Esophagus squamous epithelium (tissue), 5 donors: Measurements from ENCODE around the gene MAOB. TPM values are rescaled to one million over a fixed set of nuclear protein-coding genes. Genes with fewer than 3 reads are reported as not detected.
A peak's percentile ranks its signal among the peaks of the same experiment; 100 is the strongest.

Source experiments
- DNase-seq: peaks from one replicate; lab custom pipeline; 2025; lab: John Stamatoyannopoulos, UW
- H3K27ac ChIP-seq, 4 donors: fragments of 200-600 bp; sonication (generic); one replicate each; pipeline ENCODE4 v1.5.1; 2016 to 2019; ENCODE audit warnings: mild to moderate bottlenecking in 1 of 4
- H3K27me3 ChIP-seq, 4 donors: fragments of 200-600 bp; sonication (generic); 1 replicate in 3 of 4; 2 replicates in 1 of 4; pipeline versions ENCODE4 v1.5.1 to v1.6.0; 2017 to 2021; ENCODE audit warnings: antibody characterized with exemption in 1 of 4
- H3K36me3 ChIP-seq, 3 donors: fragments of 200-600 bp; sonication (generic); one replicate each; pipeline ENCODE4 v1.5.1; 2016 to 2019
- H3K4me1 ChIP-seq, 3 donors: fragments of 200-600 bp; sonication (generic); one replicate each; pipeline ENCODE4 v1.5.1; 2017 to 2019
- H3K4me3 ChIP-seq, 4 donors: fragments of 200-600 bp; sonication (generic); 1 replicate in 3 of 4; 2 replicates in 1 of 4; pipeline ENCODE4 v1.5.1; 2016 to 2019; ENCODE audit warnings: mild to moderate bottlenecking in 2 of 4, moderate library complexity in 1 of 4
- H3K9me3 ChIP-seq, 3 donors: fragments of 200-600 bp; sonication (generic); one replicate each; pipeline ENCODE4 v1.5.1; 2016 to 2019
- POLR2A ChIP-seq, 4 donors: fragments of 450-650 bp; IDR thresholded peaks; one replicate each; pipeline ENCODE4 v1.6.1; 2017; ENCODE audit warnings: antibody characterized with exemption in 4 of 4, mild to moderate bottlenecking in 4 of 4, moderate library complexity in 3 of 4
- WGBS, 2 donors: methylation state at CpG; one replicate each; pipeline ENCODE4 v1.1.5; 2018; 5-methylcytosine and 5-hydroxymethylcytosine counted together
- intact Hi-C: fragments of 100-400 bp; cut with DNase I; formaldehyde crosslinking; loops from one replicate; pipeline ENCODE4 v1.15.0; 2022
- total RNA-seq, 4 donors: library from RNA; depleted of rRNA; stranded (reverse); fragments of >200 nt; gene quantifications; one replicate each; pipeline ENCODE4 v1.1.0, GENCODE V29; 2016
- TF ChIP-seq, protein P1 (sequence below), 6 experiments: fragments of 450-650 bp in 4 of 6; fragments of 200-600 bp in 2 of 6; sonication (generic) in 2 of 6; IDR thresholded peaks; one replicate each; pipeline ENCODE4 v1.5.1; 2016 to 2019; ENCODE audit warnings: antibody characterized with exemption in 6 of 6, mild to moderate bottlenecking in 4 of 6, moderate library complexity in 4 of 6
- donor health status: DM: yes; HTN: yes; CAD: no.

The MAOB gene
- total RNA-seq, 4 donors from 2014 or later = 2.3 to 9.9 (median 3.6) TPM

GRCh38 chrX:43868791-43869190, 13.5 kb downstream of the MAOB start:
- no peak for DNase-seq
- H3K36me3 ChIP-seq = no peaks in the 10 kb centered on the region
- TF ChIP-seq POLR2A (IDR thresholded peaks at IDR 0.05) = no peak
- TF ChIP-seq, protein P1, sequence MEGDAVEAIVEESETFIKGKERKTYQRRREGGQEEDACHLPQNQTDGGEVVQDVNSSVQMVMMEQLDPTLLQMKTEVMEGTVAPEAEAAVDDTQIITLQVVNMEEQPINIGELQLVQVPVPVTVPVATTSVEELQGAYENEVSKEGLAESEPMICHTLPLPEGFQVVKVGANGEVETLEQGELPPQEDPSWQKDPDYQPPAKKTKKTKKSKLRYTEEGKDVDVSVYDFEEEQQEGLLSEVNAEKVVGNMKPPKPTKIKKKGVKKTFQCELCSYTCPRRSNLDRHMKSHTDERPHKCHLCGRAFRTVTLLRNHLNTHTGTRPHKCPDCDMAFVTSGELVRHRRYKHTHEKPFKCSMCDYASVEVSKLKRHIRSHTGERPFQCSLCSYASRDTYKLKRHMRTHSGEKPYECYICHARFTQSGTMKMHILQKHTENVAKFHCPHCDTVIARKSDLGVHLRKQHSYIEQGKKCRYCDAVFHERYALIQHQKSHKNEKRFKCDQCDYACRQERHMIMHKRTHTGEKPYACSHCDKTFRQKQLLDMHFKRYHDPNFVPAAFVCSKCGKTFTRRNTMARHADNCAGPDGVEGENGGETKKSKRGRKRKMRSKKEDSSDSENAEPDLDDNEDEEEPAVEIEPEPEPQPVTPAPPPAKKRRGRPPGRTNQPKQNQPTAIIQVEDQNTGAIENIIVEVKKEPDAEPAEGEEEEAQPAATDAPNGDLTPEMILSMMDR (IDR thresholded peaks at IDR 0.05) = no peak
- H3K27me3 ChIP-seq = no peaks in the 10 kb centered on the region
- H3K9me3 ChIP-seq = no peaks in the 10 kb centered on the region
- no peaks in the 10 kb centered on the region for H3K4me1 ChIP-seq
- intact Hi-C loops = no loop called here
- WGBS, 2 donors = 47 to 68% methylated on average over 6 of the region's 6 CpGs
- peak overlapping the region in 1 of 4 donors; percentile 3 for H3K27ac ChIP-seq
- H3K4me3 ChIP-seq = no peak overlapping the region

DNA sequence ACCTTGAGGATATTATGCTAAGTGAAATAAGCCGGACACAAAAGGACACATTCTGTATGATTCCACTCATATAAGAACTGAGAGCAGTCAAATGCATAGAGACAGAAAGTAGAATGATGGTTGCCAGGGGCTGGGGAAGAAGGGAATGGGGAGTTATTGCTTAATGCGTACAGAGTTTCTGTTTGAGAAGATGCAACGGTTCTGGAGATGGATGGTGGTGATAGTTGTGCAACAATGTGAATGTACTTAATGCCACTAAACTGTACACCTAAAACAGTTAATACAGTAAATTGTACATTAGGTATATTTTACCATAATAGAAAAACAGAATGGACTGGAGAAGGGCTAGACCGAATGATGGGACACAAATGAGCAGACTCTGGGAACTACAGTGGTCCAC, 15.8 kb downstream of the MAOB start:
- Histone ChIP-seq H3K27ac (no peak overlapping the region), H3K9me3 (no peaks in the 10 kb centered on the region), H3K4me1 (peaks cover 0 to 12% (median 0%) of the 10 kb centered on the region in 3 donors), H3K36me3 (no peaks in the 10 kb centered on the region), H3K4me3 (no peak overlapping the region), H3K27me3 (no peaks in the 10 kb centered on the region)
- DNase-seq = no peak
- 78 to 82% methylated on average over 4 of the region's 4 CpGs for WGBS, 2 donors
- intact Hi-C loops = no loop called here
- TF ChIP-seq POLR2A (IDR thresholded peaks at IDR 0.05) = no peak
- TF ChIP-seq, protein P1 (IDR thresholded peaks at IDR 0.05) = no peak

- H3K4me1 ChIP-seq = peaks cover 0 to 18% (median 0%) of the 10 kb centered on the region in 3 donors
- no peaks in the 10 kb centered on the region for H3K9me3 ChIP-seq
- H3K27me3 ChIP-seq = no peaks in the 10 kb centered on the region
- no peak for TF ChIP-seq POLR2A (IDR thresholded peaks at IDR 0.05)
- TF ChIP-seq, protein P1 (IDR thresholded peaks at IDR 0.05) = no peak
- H3K4me3 ChIP-seq = no peak overlapping the region
- H3K36me3 ChIP-seq = no peaks in the 10 kb centered on the region
- H3K27ac ChIP-seq = no peak overlapping the region
- intact Hi-C loops = no loop called here
- DNase-seq = no peak
- WGBS, 2 donors = 56 to 100% methylated on average over 5 of the region's 5 CpGs
Observed at GRCh38 chrX:43865791-43866190, 16.5 kb downstream of the MAOB start.

GRCh38 chrX:43862434-43862833, 19.8 kb downstream of the MAOB start:
- H3K36me3 ChIP-seq = no peaks in the 10 kb centered on the region
- no peaks in the 10 kb centered on the region for H3K27me3 ChIP-seq
- no peak for DNase-seq
- H3K4me3 ChIP-seq = no peak overlapping the region
- TF ChIP-seq, protein P1 (IDR thresholded peaks at IDR 0.05) = no peak
- TF ChIP-seq POLR2A (IDR thresholded peaks at IDR 0.05) = no peak
- H3K9me3 ChIP-seq = no peaks in the 10 kb centered on the region
- intact Hi-C loops = no loop called here
- peaks cover 0 to 22% (median 0%) of the 10 kb centered on the region in 3 donors for H3K4me1 ChIP-seq
- peak overlapping the region in 2 of 4 donors; percentile 52 to 72 for H3K27ac ChIP-seq
- WGBS, 2 donors = 33 to 73% methylated on average over 1 of the region's 1 CpG

- intact Hi-C loops = no loop called here
- H3K4me3 ChIP-seq = no peak overlapping the region
- peak overlapping the region in 2 of 4 donors; percentile 52 to 72 for H3K27ac ChIP-seq
- no peaks in the 10 kb centered on the region for H3K27me3 ChIP-seq
- H3K9me3 ChIP-seq = no peaks in the 10 kb centered on the region
- no peak for DNase-seq
- H3K4me1 ChIP-seq = peaks cover 0 to 22% (median 0%) of the 10 kb centered on the region in 3 donors
- TF ChIP-seq POLR2A (IDR thresholded peaks at IDR 0.05) = no peak
- H3K36me3 ChIP-seq = no peaks in the 10 kb centered on the region
- WGBS, 2 donors = 39 to 48% methylated on average over 3 to 4 of the region's 4 CpGs
Observed at GRCh38 chrX:43861750-43862149, 20.5 kb downstream of the MAOB start.
